ENCODE results near the gene YIPF6.
A peak's percentile ranks its signal among the peaks of the same experiment; 100 is the strongest.
"Not testable (repeated sequence)": the region's sequence is repeated elsewhere in the genome, so short reads cannot be mapped to it uniquely, and the experiment has no call there.

Gene YIPF6

GRCh38 chrX:68498508-68499379 lies at the start of gene YIPF6:
TSS of gene YIPF6 (plus strand) at chrX:68499051. CDS start at chrX:68499067, 16 bp downstream.
- peak within 1 kb of the TSS; percentile 71 for H3K4me3 ChIP-seq (ENCODE audit: low read depth, low read length)
- no peaks in the 10 kb centered on the region for H3K4me1 ChIP-seq (ENCODE audit: control insufficient read depth, insufficient read depth, low read length)
- no peaks in the 10 kb centered on the region for H3K27me3 ChIP-seq (ENCODE audit: control insufficient read depth, insufficient read depth, low read length)
- no peaks in the 10 kb centered on the region for H3K36me3 ChIP-seq (ENCODE audit: control insufficient read depth, insufficient read depth, low read length)
- H3K9me3 ChIP-seq (ENCODE audit: control insufficient read depth, insufficient read depth, low read length): no peaks in the 10 kb centered on the region
- peak within 1 kb of the TSS; percentile 90 for H3K9ac ChIP-seq (ENCODE audit: low read depth, low read length)

GRCh38 chrX:68451720-68452119 lies 47.1 kb upstream of the YIPF6 start:
- no peak overlapping the region for H3K4me3 ChIP-seq (ENCODE audit: low read depth, low read length)
- H3K9ac ChIP-seq (ENCODE audit: low read depth, low read length): no peak overlapping the region
- no peaks in the 10 kb centered on the region for H3K27me3 ChIP-seq (ENCODE audit: control insufficient read depth, insufficient read depth, low read length)
- H3K36me3 ChIP-seq (ENCODE audit: control insufficient read depth, insufficient read depth, low read length): no peaks in the 10 kb centered on the region
- no peaks in the 10 kb centered on the region for H3K4me1 ChIP-seq (ENCODE audit: control insufficient read depth, insufficient read depth, low read length)
- no peaks in the 10 kb centered on the region for H3K9me3 ChIP-seq (ENCODE audit: control insufficient read depth, insufficient read depth, low read length)

GRCh38 chrX:68454476-68455150 lies 44.2 kb upstream of the YIPF6 start:
- Histone ChIP-seq H3K9ac (ENCODE audit: low read depth, low read length) (no peak overlapping the region), H3K4me3 (ENCODE audit: low read depth, low read length) (no peak overlapping the region), H3K36me3 (ENCODE audit: control insufficient read depth, insufficient read depth, low read length) (no peaks in the 10 kb centered on the region), H3K4me1 (ENCODE audit: control insufficient read depth, insufficient read depth, low read length) (no peaks in the 10 kb centered on the region), H3K9me3 (ENCODE audit: control insufficient read depth, insufficient read depth, low read length) (no peaks in the 10 kb centered on the region), H3K27me3 (ENCODE audit: control insufficient read depth, insufficient read depth, low read length) (no peaks in the 10 kb centered on the region)

- no peaks in the 10 kb centered on the region for H3K36me3 ChIP-seq (ENCODE audit: control insufficient read depth, insufficient read depth, low read length)
- H3K4me1 ChIP-seq (ENCODE audit: control insufficient read depth, insufficient read depth, low read length): no peaks in the 10 kb centered on the region
- H3K9ac ChIP-seq (ENCODE audit: low read depth, low read length): no peak overlapping the region
- no peaks in the 10 kb centered on the region for H3K9me3 ChIP-seq (ENCODE audit: control insufficient read depth, insufficient read depth, low read length)
- no peaks in the 10 kb centered on the region for H3K27me3 ChIP-seq (ENCODE audit: control insufficient read depth, insufficient read depth, low read length)
- H3K4me3 ChIP-seq (ENCODE audit: low read depth, low read length): no peak overlapping the region
Observed at GRCh38 chrX:68455151-68455510, 43.7 kb upstream of the YIPF6 start.

- H3K36me3 ChIP-seq (ENCODE audit: control insufficient read depth, insufficient read depth, low read length): no peaks in the 10 kb centered on the region
- H3K9ac ChIP-seq (ENCODE audit: low read depth, low read length): no peak overlapping the region
- no peaks in the 10 kb centered on the region for H3K9me3 ChIP-seq (ENCODE audit: control insufficient read depth, insufficient read depth, low read length)
- H3K4me1 ChIP-seq (ENCODE audit: control insufficient read depth, insufficient read depth, low read length): no peaks in the 10 kb centered on the region
- no peak overlapping the region for H3K4me3 ChIP-seq (ENCODE audit: low read depth, low read length)
- no peaks in the 10 kb centered on the region for H3K27me3 ChIP-seq (ENCODE audit: control insufficient read depth, insufficient read depth, low read length)
Observed at GRCh38 chrX:68461093-68461492, 37.8 kb upstream of the YIPF6 start.

GRCh38 chrX:68461576-68461975 lies 37.3 kb upstream of the YIPF6 start:
- Histone ChIP-seq H3K9me3 (ENCODE audit: control insufficient read depth, insufficient read depth, low read length) (no peaks in the 10 kb centered on the region), H3K9ac (ENCODE audit: low read depth, low read length) (no peak overlapping the region), H3K27me3 (ENCODE audit: control insufficient read depth, insufficient read depth, low read length) (no peaks in the 10 kb centered on the region), H3K4me3 (ENCODE audit: low read depth, low read length) (no peak overlapping the region), H3K4me1 (ENCODE audit: control insufficient read depth, insufficient read depth, low read length) (no peaks in the 10 kb centered on the region), H3K36me3 (ENCODE audit: control insufficient read depth, insufficient read depth, low read length) (no peaks in the 10 kb centered on the region)

DNA sequence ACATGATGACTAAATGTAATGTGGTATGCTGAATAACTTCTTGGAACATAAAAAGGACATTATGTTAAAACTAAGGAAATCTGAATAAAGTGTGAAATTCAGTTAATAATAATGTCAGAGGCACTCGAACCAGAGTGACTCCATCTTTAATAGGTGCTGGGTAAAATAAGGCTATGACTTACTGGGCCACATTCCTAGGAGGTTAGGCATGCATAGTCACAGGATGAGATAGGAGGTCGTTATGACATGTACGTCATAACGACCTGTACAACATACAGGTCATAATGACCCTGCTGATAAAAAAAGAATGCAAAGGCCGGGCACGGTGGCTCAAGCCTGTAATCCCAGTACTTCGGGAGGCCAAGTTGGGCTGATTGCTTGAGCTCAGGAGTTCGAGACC lies 36.7 kb upstream of the YIPF6 start:
- H3K27me3 ChIP-seq (ENCODE audit: control insufficient read depth, insufficient read depth, low read length): no peaks in the 10 kb centered on the region
- H3K4me1 ChIP-seq (ENCODE audit: control insufficient read depth, insufficient read depth, low read length): no peaks in the 10 kb centered on the region
- no peaks in the 10 kb centered on the region for H3K36me3 ChIP-seq (ENCODE audit: control insufficient read depth, insufficient read depth, low read length)
- no peak overlapping the region for H3K9ac ChIP-seq (ENCODE audit: low read depth, low read length)
- no peak overlapping the region for H3K4me3 ChIP-seq (ENCODE audit: low read depth, low read length)
- H3K9me3 ChIP-seq (ENCODE audit: control insufficient read depth, insufficient read depth, low read length): no peaks in the 10 kb centered on the region

- Histone ChIP-seq H3K27me3 (ENCODE audit: control insufficient read depth, insufficient read depth, low read length) (no peaks in the 10 kb centered on the region), H3K4me1 (ENCODE audit: control insufficient read depth, insufficient read depth, low read length) (no peaks in the 10 kb centered on the region), H3K4me3 (ENCODE audit: low read depth, low read length) (no peak overlapping the region), H3K9me3 (ENCODE audit: control insufficient read depth, insufficient read depth, low read length) (no peaks in the 10 kb centered on the region), H3K36me3 (ENCODE audit: control insufficient read depth, insufficient read depth, low read length) (no peaks in the 10 kb centered on the region), H3K9ac (ENCODE audit: low read depth, low read length) (no peak overlapping the region)
Observed at GRCh38 chrX:68462653-68463052, 36.2 kb upstream of the YIPF6 start.

GRCh38 chrX:68463880-68464279 lies 35.0 kb upstream of the YIPF6 start:
- Histone ChIP-seq H3K27me3 (ENCODE audit: control insufficient read depth, insufficient read depth, low read length) (no peaks in the 10 kb centered on the region), H3K4me3 (ENCODE audit: low read depth, low read length) (no peak overlapping the region), H3K4me1 (ENCODE audit: control insufficient read depth, insufficient read depth, low read length) (no peaks in the 10 kb centered on the region), H3K9ac (ENCODE audit: low read depth, low read length) (no peak overlapping the region), H3K36me3 (ENCODE audit: control insufficient read depth, insufficient read depth, low read length) (no peaks in the 10 kb centered on the region), H3K9me3 (ENCODE audit: control insufficient read depth, insufficient read depth, low read length) (no peaks in the 10 kb centered on the region)

DNA sequence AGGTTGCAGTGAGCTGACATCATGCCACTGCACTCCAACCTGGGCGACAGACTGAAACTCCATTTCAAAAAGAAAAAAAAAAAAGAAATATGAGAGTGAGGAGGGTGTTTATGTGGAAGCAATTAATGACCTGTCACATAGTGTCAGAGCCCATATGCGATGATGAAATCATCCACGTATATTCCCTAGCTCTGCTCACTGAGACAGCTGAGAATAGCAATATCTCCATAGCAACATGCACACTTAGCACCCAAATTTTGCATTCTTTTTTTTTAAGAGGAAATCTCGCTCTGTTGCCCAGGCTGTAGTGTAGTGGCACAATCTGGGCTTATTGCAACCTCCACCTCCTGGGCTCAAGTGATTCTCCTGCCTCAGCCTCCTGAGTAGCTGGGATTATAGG lies 34.1 kb upstream of the YIPF6 start:
- H3K36me3 ChIP-seq (ENCODE audit: control insufficient read depth, insufficient read depth, low read length): no peaks in the 10 kb centered on the region
- no peaks in the 10 kb centered on the region for H3K9me3 ChIP-seq (ENCODE audit: control insufficient read depth, insufficient read depth, low read length)
- H3K9ac ChIP-seq (ENCODE audit: low read depth, low read length): no peak overlapping the region
- no peaks in the 10 kb centered on the region for H3K27me3 ChIP-seq (ENCODE audit: control insufficient read depth, insufficient read depth, low read length)
- H3K4me1 ChIP-seq (ENCODE audit: control insufficient read depth, insufficient read depth, low read length): no peaks in the 10 kb centered on the region
- H3K4me3 ChIP-seq (ENCODE audit: low read depth, low read length): no peak overlapping the region

GRCh38 chrX:68480969-68481368 lies 17.9 kb upstream of the YIPF6 start:
- no peaks in the 10 kb centered on the region for H3K27me3 ChIP-seq (ENCODE audit: control insufficient read depth, insufficient read depth, low read length)
- no peaks in the 10 kb centered on the region for H3K4me1 ChIP-seq (ENCODE audit: control insufficient read depth, insufficient read depth, low read length)
- no peak overlapping the region for H3K9ac ChIP-seq (ENCODE audit: low read depth, low read length)
- H3K36me3 ChIP-seq (ENCODE audit: control insufficient read depth, insufficient read depth, low read length): no peaks in the 10 kb centered on the region
- no peaks in the 10 kb centered on the region for H3K9me3 ChIP-seq (ENCODE audit: control insufficient read depth, insufficient read depth, low read length)
- H3K4me3 ChIP-seq (ENCODE audit: low read depth, low read length): no peak overlapping the region

- H3K4me1 ChIP-seq (ENCODE audit: control insufficient read depth, insufficient read depth, low read length); H3K36me3 ChIP-seq (ENCODE audit: control insufficient read depth, insufficient read depth, low read length); H3K9ac ChIP-seq (ENCODE audit: low read depth, low read length); H3K9me3 ChIP-seq (ENCODE audit: control insufficient read depth, insufficient read depth, low read length); H3K4me3 ChIP-seq (ENCODE audit: low read depth, low read length); H3K27me3 ChIP-seq (ENCODE audit: control insufficient read depth, insufficient read depth, low read length): not testable (repeated sequence)
Observed at GRCh38 chrX:68486198-68486597, 12.7 kb upstream of the YIPF6 start.
